ENCODE results near the gene PSMC4. TPM values are rescaled to one million over a fixed set of nuclear protein-coding genes. Genes with fewer than 3 reads are reported as not detected.

PSMC4 gene
- total and polyA plus RNA-seq, 9 donors: 39.3 to 73.5 (median 57.0) TPM

- no peak overlapping the region for H3K4me3 ChIP-seq
- intact Hi-C loops (cut with DNase I): no loop called here
- no peaks in the 10 kb centered on the region for H3K4me1 ChIP-seq (ENCODE audit: insufficient read depth)
- TF ChIP-seq POLR2A (IDR thresholded peaks at IDR 0.05) (no peak), CTCF (IDR thresholded peaks at IDR 0.05) (no peak), EP300 (IDR thresholded peaks at IDR 0.05) (no peak)
- no peaks in the 10 kb centered on the region for H3K36me3 ChIP-seq
- DNase-seq: no peak
- WGBS, 3 donors: 79 to 80% (median 79%) methylated on average over 5 of the region's 5 CpGs
- no peak overlapping the region for H3K27ac ChIP-seq
- no peaks in the 10 kb centered on the region for H3K9me3 ChIP-seq
- no peaks in the 10 kb centered on the region for H3K27me3 ChIP-seq
Observed at GRCh38 chr19:39937094-39937720, 33.8 kb upstream of the PSMC4 start.

GRCh38 chr19:39937787-39938186 is 33.2 kb upstream of the PSMC4 start:
- Histone ChIP-seq H3K4me1 (ENCODE audit: insufficient read depth) (no peaks in the 10 kb centered on the region), H3K9me3 (no peaks in the 10 kb centered on the region), H3K36me3 (no peaks in the 10 kb centered on the region), H3K27ac (no peak overlapping the region), H3K4me3 (no peak overlapping the region), H3K27me3 (no peaks in the 10 kb centered on the region)
- WGBS, 3 donors: 54 to 68% (median 64%) methylated on average over 2 of the region's 2 CpGs
- no peak for TF ChIP-seq EP300 (IDR thresholded peaks at IDR 0.05)
- TF ChIP-seq CTCF (IDR thresholded peaks at IDR 0.05): no peak
- no peak for TF ChIP-seq POLR2A (IDR thresholded peaks at IDR 0.05)
- DNase-seq: no peak
- intact Hi-C loops (cut with DNase I): no loop called here

GRCh38 chr19:39939556-39939955 is 31.4 kb upstream of the PSMC4 start:
- Histone ChIP-seq H3K27ac (no peak overlapping the region), H3K9me3 (no peaks in the 10 kb centered on the region), H3K27me3 (no peaks in the 10 kb centered on the region), H3K36me3 (no peaks in the 10 kb centered on the region), H3K4me1 (ENCODE audit: insufficient read depth) (no peaks in the 10 kb centered on the region), H3K4me3 (no peak overlapping the region)
- DNase-seq: no peak
- intact Hi-C loops (cut with DNase I): no loop called here
- 81 to 87% (median 86%) methylated on average over 6 of the region's 6 CpGs for WGBS, 3 donors
- TF ChIP-seq CTCF (IDR thresholded peaks at IDR 0.05) (no peak), EP300 (IDR thresholded peaks at IDR 0.05) (no peak), POLR2A (IDR thresholded peaks at IDR 0.05) (no peak)

- WGBS, 3 donors: 31 to 55% (median 31%) methylated on average over 1 of the region's 1 CpG
- Histone ChIP-seq H3K27me3 (no peaks in the 10 kb centered on the region), H3K27ac (no peak overlapping the region), H3K4me3 (no peak overlapping the region), H3K4me1 (ENCODE audit: insufficient read depth) (no peaks in the 10 kb centered on the region), H3K36me3 (no peaks in the 10 kb centered on the region), H3K9me3 (no peaks in the 10 kb centered on the region)
- TF ChIP-seq CTCF (IDR thresholded peaks at IDR 0.05): no peak
- TF ChIP-seq POLR2A (IDR thresholded peaks at IDR 0.05): no peak
- TF ChIP-seq EP300 (IDR thresholded peaks at IDR 0.05): no peak
- intact Hi-C loops (cut with DNase I): no loop called here
- DNase-seq: no peak
Observed at GRCh38 chr19:39940221-39940833, 30.6 kb upstream of the PSMC4 start.
